ENCODE results near the gene DRC3. TPM values are rescaled to one million over a fixed set of nuclear protein-coding genes. Genes with fewer than 3 reads are reported as not detected.
"Not testable (repeated sequence)": the region's sequence is repeated elsewhere in the genome, so short reads cannot be mapped to it uniquely, and the experiment has no call there.

The DRC3 gene
- total RNA-seq, 1 experiment from 2014 or later = 0.68 TPM

- H3K23me2 ChIP-seq (ENCODE audit: insufficient read length, low read depth, low read length, poor library complexity, severe bottlenecking) = no peaks in the 10 kb centered on the region
- H3K4me1 Mint-ChIP-seq = peaks cover 20 to 25% of the 10 kb centered on the region in 2 experiments
- H2BK20ac ChIP-seq (ENCODE audit: low read depth, low read length, poor library complexity, severe bottlenecking) = no peak overlapping the region
- H3K9me3 Mint-ChIP-seq = no peaks in the 10 kb centered on the region
- no peaks in the 10 kb centered on the region for H4K20me1 ChIP-seq (ENCODE audit: control insufficient read depth, insufficient read depth, insufficient read length)
- no peak overlapping the region for H2BK15ac ChIP-seq (ENCODE audit: low read depth, low read length)
- H2BK120ac ChIP-seq (ENCODE audit: low read depth, low read length, poor library complexity, severe bottlenecking) = no peak overlapping the region
- no peaks in the 10 kb centered on the region for H3K79me1 ChIP-seq (ENCODE audit: insufficient read depth, low read depth, low read length, poor library complexity, severe bottlenecking)
- no peak for DNase-seq
- no peak overlapping the region for H2AFZ ChIP-seq (ENCODE audit: low read length)
- H3K23ac ChIP-seq (ENCODE audit: insufficient read length, low read depth, low read length) = no peak overlapping the region
- TF ChIP-seq CTCF (conservative IDR thresholded peaks at IDR 0.05) = no peak
- no peaks in the 10 kb centered on the region for H3K79me2 ChIP-seq (ENCODE audit: insufficient read depth, low read length)
- H3K9ac ChIP-seq (ENCODE audit: extremely low read depth, insufficient read length, low read length) = no peak overlapping the region
- H3K36me3 Mint-ChIP-seq (ENCODE audit: insufficient read depth in 1 of 3, low read depth in 3 of 3) = peaks cover 0 to 2% (median 0%) of the 10 kb centered on the region in 3 experiments; a peak in 2 of 7 replicates
- H3T11ph ChIP-seq (ENCODE audit: low read length) = no peak overlapping the region
- H2AK5ac ChIP-seq (ENCODE audit: insufficient read length, low read length) = no peak overlapping the region
- H3K4ac ChIP-seq (ENCODE audit: low read depth, low read length) = no peak overlapping the region
- no peak overlapping the region for H4K8ac ChIP-seq (replicated peaks; ENCODE audit: insufficient read length, low read depth, low read length)
- no peak overlapping the region for H3K27ac ChIP-seq (ENCODE audit: insufficient read length, low read depth, low read length)
- H3K27ac Mint-ChIP-seq = no peak overlapping the region
- H4K91ac ChIP-seq (ENCODE audit: insufficient read length, low read depth, low read length) = no peak overlapping the region
- H2BK12ac ChIP-seq (ENCODE audit: insufficient read length, low read depth, low read length) = no peak overlapping the region
- no peak overlapping the region for H3K18ac ChIP-seq (ENCODE audit: insufficient read length, low read depth, low read length)
- H3K4me1 ChIP-seq (ENCODE audit: insufficient read depth, low read length) = no peaks in the 10 kb centered on the region; the same call in 1 of the 2 replicates
- H4K5ac ChIP-seq (ENCODE audit: insufficient read length, low read depth, low read length) = no peak overlapping the region
- no peak overlapping the region for H3K56ac ChIP-seq (ENCODE audit: insufficient read length, low read depth, low read length)
- H3K9me3 ChIP-seq (ENCODE audit: control insufficient read depth, low read depth, low read length) = no peaks in the 10 kb centered on the region
- H3K14ac ChIP-seq (ENCODE audit: insufficient read depth, low read length) = no peak overlapping the region
- no peak overlapping the region for H3K4me3 Mint-ChIP-seq
- no peak overlapping the region for H2BK5ac ChIP-seq (ENCODE audit: insufficient read length, low read length)
- H3K27me3 ChIP-seq (ENCODE audit: insufficient read depth, low read length) = no peaks in the 10 kb centered on the region
- no peak overlapping the region for H3K4me2 ChIP-seq (ENCODE audit: insufficient read depth, insufficient read length, low read length)
- H3K27me3 Mint-ChIP-seq (ENCODE audit: low read depth) = no peaks in the 10 kb centered on the region
- WGBS (ENCODE audit: extremely low coverage, insufficient read length, low lambda C conversion rate) = no CpG with 5 or more reads among the region's 3 CpGs
Observed at GRCh38 chr17:17954079-17954478, 18.6 kb upstream of the DRC3 start.

GRCh38 chr17:17955790-17956341 is 16.8 kb upstream of the DRC3 start:
- H3K79me1 ChIP-seq (ENCODE audit: insufficient read depth, low read depth, low read length, poor library complexity, severe bottlenecking); H3K23ac ChIP-seq (ENCODE audit: insufficient read length, low read depth, low read length); H4K8ac ChIP-seq (replicated peaks; ENCODE audit: insufficient read length, low read depth, low read length); H2BK12ac ChIP-seq (ENCODE audit: insufficient read length, low read depth, low read length); H4K91ac ChIP-seq (ENCODE audit: insufficient read length, low read depth, low read length); H3K9ac ChIP-seq (ENCODE audit: extremely low read depth, insufficient read length, low read length); H3K4me1 ChIP-seq (ENCODE audit: insufficient read depth, low read length); H3K9me3 Mint-ChIP-seq; H2BK20ac ChIP-seq (ENCODE audit: low read depth, low read length, poor library complexity, severe bottlenecking); H3K4ac ChIP-seq (ENCODE audit: low read depth, low read length); H4K20me1 ChIP-seq (ENCODE audit: control insufficient read depth, insufficient read depth, insufficient read length); H3K9me3 ChIP-seq (ENCODE audit: control insufficient read depth, low read depth, low read length); DNase-seq; H4K5ac ChIP-seq (ENCODE audit: insufficient read length, low read depth, low read length); H3K23me2 ChIP-seq (ENCODE audit: insufficient read length, low read depth, low read length, poor library complexity, severe bottlenecking); H3K14ac ChIP-seq (ENCODE audit: insufficient read depth, low read length); H3K18ac ChIP-seq (ENCODE audit: insufficient read length, low read depth, low read length); H3K56ac ChIP-seq (ENCODE audit: insufficient read length, low read depth, low read length); H3K27me3 Mint-ChIP-seq (ENCODE audit: low read depth); H3K79me2 ChIP-seq (ENCODE audit: insufficient read depth, low read length); H3T11ph ChIP-seq (ENCODE audit: low read length); H2AK5ac ChIP-seq (ENCODE audit: insufficient read length, low read length); H2AFZ ChIP-seq (ENCODE audit: low read length); H3K4me3 Mint-ChIP-seq; H3K36me3 Mint-ChIP-seq (ENCODE audit: insufficient read depth in 1 of 3, low read depth in 3 of 3); H2BK120ac ChIP-seq (ENCODE audit: low read depth, low read length, poor library complexity, severe bottlenecking); H2BK15ac ChIP-seq (ENCODE audit: low read depth, low read length); H3K27ac Mint-ChIP-seq; H3K27ac ChIP-seq (ENCODE audit: insufficient read length, low read depth, low read length); H3K27me3 ChIP-seq (ENCODE audit: insufficient read depth, low read length); H2BK5ac ChIP-seq (ENCODE audit: insufficient read length, low read length); H3K4me2 ChIP-seq (ENCODE audit: insufficient read depth, insufficient read length, low read length): not testable (repeated sequence)
- peaks cover 25 to 29% of the 10 kb centered on the region in 2 experiments for H3K4me1 Mint-ChIP-seq
- WGBS (ENCODE audit: extremely low coverage, insufficient read length, low lambda C conversion rate) = no CpG with 5 or more reads among the region's 12 CpGs
